Left hindlimb (tissue), 1 donor: ENCODE measurements around the gene CLDN14.

Experiments used
- DNase-seq: peaks from one replicate; pipeline ENCODE4 v3.0.0-alpha.2; 2018

CLDN14 gene

GRCh38 chr21:36479415-36480402 is at the start of gene CLDN14:
Gene CLDN14, minus strand, starts transcription at chr21:36480122. Its CDS starts 18,427 bp downstream, at chr21:36461695.
- no peak for DNase-seq

DNA sequence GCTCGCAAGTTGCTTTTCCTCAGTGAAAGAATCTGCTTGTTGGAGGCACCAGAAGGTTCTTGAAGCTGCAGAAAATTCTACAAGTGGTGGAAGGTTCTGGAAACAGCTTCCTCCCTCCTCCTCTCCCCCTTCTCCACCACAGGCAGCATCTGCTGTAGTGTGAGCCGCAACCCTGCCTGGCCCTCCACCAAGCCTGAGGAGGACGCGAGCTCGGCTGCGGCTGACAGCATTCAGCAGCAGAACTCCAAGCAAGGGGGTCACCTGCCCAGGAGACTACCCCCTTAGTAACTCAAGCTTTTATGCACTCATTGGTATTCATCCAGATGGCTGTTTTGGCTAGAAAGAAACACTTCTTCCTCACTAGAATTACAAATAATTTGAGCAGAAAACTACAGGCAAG is 48.8 kb upstream of the CLDN14 start:
- DNase-seq: no peak

- DNase-seq: no peak
Measured at GRCh38 chr21:36527317-36527716, 47.4 kb upstream of the CLDN14 start.

- no peak for DNase-seq
Measured at GRCh38 chr21:36526104-36526503, 46.2 kb upstream of the CLDN14 start.

DNA sequence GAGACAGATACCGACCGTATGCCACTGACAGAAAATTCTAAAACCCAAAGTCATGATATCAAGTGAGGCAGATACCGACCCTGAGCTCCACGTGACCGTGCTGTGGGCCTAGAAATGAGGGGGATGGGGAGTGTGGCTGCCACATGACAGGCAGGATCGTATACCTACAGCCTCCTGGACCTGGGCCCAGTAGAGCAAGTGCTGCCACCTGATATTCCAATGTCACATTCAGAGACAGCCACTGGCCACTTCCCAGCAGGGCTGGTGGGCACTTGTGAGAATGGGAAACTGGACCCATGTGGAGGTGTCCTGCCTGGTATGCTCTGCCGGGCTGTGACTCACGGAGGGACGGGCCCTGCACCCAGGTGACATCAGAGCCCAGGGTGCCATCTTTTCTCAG is 44.6 kb upstream of the CLDN14 start:
- no peak for DNase-seq

- DNase-seq: no peak
Measured at GRCh38 chr21:36522219-36522808, 42.4 kb upstream of the CLDN14 start.

DNA sequence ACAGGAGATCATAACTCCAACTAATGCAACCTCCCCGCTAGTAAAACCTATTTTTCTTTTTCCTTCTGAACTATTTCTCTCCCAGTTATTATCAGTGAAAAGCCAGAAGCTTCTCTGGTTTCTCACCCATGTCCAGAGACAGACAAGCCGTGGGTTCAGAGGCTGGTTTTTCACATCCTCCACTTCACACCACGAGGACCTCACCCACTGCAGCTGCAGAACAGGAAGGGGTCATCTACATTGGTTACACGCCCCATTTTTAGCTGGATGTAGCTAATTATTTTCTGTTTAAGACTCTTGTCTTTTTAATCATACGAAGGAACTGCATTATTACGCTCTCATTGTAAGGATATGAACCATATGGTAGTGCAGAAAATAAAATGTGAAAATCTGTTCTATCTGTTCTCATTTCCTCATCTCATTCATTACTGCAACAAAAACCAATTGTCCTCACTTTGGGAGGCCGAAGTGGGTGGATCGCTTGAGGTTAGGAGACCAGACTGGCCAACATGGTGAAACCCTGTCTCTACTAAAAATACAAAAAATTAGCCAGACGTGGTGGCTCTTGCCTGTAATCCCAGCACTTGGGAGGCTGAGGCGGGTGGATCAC is 39.1 kb upstream of the CLDN14 start:
- DNase-seq: no peak

DNA sequence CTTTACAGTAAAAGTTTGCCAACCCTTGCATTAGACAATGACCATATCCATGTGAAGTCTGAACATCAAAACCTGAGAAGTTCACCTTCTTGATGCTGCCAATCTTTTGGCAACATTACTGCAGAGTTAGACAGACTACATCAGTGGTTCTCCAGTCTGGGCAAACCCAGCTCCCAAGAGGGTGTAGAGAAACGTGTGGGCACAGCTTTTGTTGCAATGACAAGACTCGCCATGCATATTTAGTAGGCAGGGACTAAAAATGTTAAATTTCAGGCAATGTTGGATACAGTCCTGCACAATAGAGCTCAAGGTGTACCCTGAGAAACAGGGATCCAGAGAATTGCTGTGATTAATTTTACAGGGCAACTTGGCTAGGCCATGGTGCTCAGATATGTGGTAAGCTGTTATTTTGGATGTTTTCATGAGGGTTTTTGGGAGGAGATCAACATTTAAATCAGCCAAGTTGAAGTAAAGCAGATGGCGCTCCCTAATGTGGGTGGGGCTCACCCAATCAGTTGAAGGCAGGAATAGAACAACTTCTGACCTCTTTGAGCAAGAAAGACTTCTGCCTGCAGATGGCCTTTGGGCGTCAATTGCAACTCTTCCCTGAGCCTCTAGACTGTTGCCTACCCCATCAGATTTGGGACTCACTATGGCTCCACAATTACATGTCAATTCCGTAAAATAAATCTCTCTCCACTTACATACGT is 37.6 kb upstream of the CLDN14 start:
- DNase-seq: no peak

- no peak for DNase-seq
Measured at GRCh38 chr21:36516281-36516680, 36.4 kb upstream of the CLDN14 start.

- no peak for DNase-seq
Measured at GRCh38 chr21:36513430-36513829, 33.5 kb upstream of the CLDN14 start.

- no peak for DNase-seq
Measured at GRCh38 chr21:36512971-36513370, 33.0 kb upstream of the CLDN14 start.

DNA sequence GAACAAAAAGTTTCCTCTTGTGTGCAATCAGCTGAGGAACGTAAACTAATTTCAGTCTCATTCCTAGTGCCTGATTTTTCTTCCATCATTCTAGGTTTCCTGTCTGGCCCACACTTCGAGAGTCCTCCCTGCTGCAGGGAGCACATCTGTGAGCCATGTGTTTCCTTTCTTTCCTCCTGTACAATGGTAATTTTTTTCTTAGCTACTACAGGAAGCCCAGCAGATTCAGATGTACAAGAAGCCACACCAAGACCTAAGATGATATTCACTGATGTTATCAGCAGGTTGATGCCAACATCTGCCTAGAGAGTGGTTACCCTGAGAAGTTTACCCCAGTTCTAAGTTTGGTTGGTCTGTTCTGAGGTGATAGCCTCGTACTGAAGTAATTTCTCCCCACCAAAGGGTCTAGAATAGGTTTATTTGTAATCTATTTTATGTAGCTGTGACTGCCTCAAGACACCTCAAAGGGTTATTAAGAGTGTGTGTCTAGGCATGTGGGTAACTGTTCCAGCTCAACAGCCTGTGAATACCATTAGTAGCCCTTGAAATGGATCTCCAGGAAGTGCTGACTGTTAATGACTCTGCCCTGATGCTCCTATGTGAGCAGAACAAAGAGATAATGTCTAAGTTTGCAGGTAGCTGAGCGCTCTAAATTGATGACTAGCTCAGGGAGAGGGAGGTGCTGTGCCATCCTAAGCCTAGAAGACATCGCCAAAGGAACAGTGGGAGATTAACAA is 31.7 kb upstream of the CLDN14 start:
- no peak for DNase-seq

GRCh38 chr21:36510911-36511310 is 31.0 kb upstream of the CLDN14 start:
- DNase-seq: no peak

DNA sequence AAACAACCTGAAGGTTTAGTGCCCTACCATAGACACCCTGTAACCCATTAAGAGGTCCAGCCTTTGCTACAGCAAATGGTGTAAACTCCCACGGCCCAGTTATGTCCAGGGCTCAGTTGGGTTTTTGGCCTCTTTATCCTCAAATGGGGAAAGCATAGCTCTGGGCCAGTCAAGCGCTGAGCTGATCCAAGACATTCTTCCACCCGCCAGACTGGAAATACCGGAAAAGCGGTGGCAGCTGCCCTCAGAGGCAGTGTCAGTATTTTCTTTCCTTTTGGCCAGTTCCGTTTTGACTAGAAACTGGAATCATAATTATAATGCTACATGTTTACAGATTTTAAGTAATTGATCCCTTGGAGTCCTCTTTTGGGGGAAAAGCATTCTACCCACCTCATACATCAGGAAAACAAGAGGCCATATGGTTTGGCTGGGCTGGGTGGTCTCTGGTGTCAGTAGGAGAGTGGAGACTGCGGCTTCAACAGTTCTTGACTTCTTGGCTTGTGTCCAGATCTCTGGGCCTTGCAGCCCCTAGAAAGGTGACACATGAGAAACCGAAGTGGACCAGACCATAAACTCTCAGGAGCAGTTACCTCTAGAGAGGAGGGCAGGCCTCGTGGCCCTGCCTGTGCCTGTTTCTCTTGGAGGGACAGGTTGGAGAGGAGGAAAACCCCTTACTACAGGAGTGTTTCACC is 30.2 kb upstream of the CLDN14 start:
- DNase-seq: no peak

DNA sequence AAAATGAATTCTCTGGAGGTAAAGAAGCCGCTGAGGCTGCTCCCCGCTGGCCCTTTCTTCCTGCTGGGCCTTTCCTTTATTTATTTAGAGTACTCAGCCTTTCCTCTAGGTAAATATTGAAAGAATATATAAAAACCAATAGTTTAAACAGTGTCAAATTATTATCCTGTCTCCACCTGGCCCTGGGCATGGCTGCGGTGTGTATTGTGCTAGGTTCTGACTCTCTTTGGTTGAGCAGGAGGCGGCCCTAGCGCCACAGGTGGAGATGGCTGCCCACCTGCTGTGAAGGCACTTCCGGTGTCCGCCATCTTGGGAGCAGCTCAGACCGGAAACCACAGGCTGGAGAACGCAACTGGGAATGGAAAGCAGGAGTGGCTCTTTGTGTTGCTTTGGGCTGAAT is 29.0 kb upstream of the CLDN14 start:
- no peak for DNase-seq

DNA sequence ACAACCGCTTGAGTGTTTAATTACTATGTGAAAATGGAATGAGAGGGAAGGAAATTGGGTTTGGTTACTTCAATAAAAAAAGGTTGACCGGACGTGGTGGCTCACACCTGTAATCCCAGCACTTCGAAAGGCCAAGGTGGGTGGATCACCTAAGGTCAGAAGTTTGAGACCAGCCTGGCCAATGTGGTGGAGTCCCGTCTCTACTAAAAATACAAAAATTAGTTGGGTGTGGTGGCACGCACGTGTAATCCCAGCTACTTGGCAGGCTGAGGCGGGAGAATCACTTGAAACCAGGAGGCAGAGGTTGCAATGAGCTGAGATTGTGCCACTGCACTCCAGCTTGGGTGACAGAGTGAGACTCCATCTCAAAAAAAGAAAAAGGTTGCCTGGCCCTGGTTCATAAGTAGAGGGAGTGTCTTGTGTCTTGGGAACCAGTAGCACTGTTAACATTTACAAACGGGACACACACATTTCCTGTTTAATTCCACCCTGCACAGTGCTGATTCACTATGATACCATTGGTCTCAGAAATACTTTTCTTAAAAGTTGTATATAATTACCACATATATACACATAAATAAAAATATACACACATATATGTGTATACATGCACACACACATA is 27.6 kb upstream of the CLDN14 start:
- no peak for DNase-seq

- DNase-seq: no peak
Measured at GRCh38 chr21:36506482-36506881, 26.6 kb upstream of the CLDN14 start.

DNA sequence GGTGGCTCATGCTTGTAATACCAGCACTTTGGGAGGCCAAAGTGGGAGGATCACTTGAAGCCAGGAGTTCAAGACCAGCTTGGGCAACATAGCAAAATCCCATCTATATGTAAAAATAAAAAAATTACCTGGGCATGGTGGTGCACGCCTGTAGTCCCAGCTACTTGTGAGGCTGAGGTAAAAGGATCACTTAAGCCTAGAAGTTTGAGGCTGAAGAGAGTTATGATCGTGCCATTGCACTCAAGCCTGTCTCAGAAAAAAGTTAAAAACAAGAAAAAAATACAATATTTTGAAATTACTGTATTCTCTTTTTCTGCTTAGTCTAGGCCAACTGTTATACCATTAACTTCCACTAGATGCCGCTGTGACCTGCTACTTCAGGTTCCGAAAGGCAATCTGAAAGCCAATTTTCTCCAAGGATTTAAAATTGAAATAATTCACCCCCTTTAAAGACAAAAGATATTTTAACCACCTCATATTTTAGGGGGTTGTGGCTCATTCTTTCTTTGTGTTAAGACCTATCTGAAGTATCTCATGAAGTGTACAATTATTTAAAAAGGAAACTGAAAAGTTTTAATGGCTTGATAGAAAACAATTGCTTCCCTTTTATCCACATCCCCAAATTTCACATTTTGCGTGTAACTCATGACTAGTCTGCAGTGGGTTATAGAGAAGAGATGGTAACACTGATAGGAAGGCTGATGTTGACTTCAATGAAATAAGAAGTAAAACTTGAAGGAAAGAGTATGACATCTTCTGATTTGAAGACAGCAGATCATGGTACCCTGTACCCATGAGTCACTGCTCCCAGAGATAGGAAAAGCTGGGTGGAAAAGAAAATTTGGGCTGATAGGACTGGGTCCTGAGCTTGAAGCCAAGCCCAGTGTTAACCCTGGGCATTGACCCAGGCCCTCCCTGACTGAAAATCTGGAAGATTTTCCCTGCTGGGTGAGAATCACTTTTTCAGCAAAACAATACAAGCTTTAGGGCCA is 24.4 kb upstream of the CLDN14 start:
- no peak for DNase-seq

DNA sequence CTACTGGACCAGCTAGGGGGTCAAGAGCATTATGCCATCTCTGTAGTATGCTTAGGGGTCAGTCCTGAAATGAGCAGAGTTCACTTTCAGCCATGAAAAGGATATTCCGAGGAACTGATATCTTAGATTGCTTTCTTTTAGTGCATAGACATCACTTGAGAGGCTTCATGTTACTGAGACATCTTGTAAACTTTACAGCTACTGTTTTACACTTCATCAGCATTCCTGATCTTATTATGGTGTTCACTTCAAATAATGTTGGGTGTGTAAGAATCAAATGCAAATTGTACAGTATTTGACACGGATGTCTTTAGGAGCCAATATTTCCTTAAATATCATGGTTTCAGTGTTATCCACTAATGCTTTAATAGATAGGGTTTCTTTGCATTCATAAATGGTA is 22.4 kb upstream of the CLDN14 start:
- no peak for DNase-seq

GRCh38 chr21:36501589-36501892 is 21.6 kb upstream of the CLDN14 start:
- DNase-seq: no peak
